Suprapubic skin (tissue), 4 donors: ENCODE measurements around the gene DHRS4L2. TPM values are rescaled to one million over a fixed set of nuclear protein-coding genes. Genes with fewer than 3 reads are reported as not detected.
"Not testable (repeated sequence)": the region's sequence is repeated elsewhere in the genome, so short reads cannot be mapped to it uniquely, and the experiment has no call there.

Experiments
- DNase-seq, 2 donors: peaks; one replicate each; pipeline ENCODE4 v3.0.0-alpha.2; 2019; ENCODE audit warnings: low spot score in 2 of 2
- H3K27ac ChIP-seq: fragments of 200-600 bp; sonication (generic); one replicate; pipeline ENCODE4 v1.5.1; 2019
- H3K27me3 ChIP-seq: fragments of 200-600 bp; sonication (generic); one replicate; pipeline ENCODE4 v1.5.1; 2019
- H3K36me3 ChIP-seq: fragments of 200-600 bp; sonication (generic); one replicate; pipeline ENCODE4 v1.5.1; 2019
- H3K4me1 ChIP-seq: fragments of 200-600 bp; sonication (generic); one replicate; pipeline ENCODE4 v1.5.1; 2019
- H3K4me3 ChIP-seq: fragments of 200-600 bp; sonication (generic); one replicate; pipeline ENCODE4 v1.5.1; 2019; ENCODE audit warnings: mild to moderate bottlenecking
- H3K9me3 ChIP-seq: fragments of 200-600 bp; sonication (generic); one replicate; pipeline ENCODE4 v1.5.1; 2019
- EP300 ChIP-seq: sonication (generic); formaldehyde crosslinking; IDR thresholded peaks from one replicate; pipeline ENCODE4 v1.6.1; 2017; ENCODE audit warnings: antibody characterized with exemption
- POLR2A ChIP-seq, 2 donors: fragments of 450-650 bp; IDR thresholded peaks; one replicate each; pipeline ENCODE4 v1.6.1; 2017; ENCODE audit warnings: antibody characterized with exemption in 2 of 2, mild to moderate bottlenecking in 2 of 2, moderate library complexity in 2 of 2
- POLR2AphosphoS5 ChIP-seq, 3 donors: sonication (generic); formaldehyde crosslinking; IDR thresholded peaks; one replicate each; pipeline ENCODE4 v1.6.1; 2017; ENCODE audit warnings: antibody characterized with exemption in 3 of 3
- WGBS: methylation state at CpG from one replicate; pipeline ENCODE4 v1.1.5; 2018; 5-methylcytosine and 5-hydroxymethylcytosine counted together
- total RNA-seq, 4 donors: library from RNA; depleted of rRNA; stranded (reverse); fragments of >200 nt; gene quantifications; one replicate each; pipeline ENCODE4 v1.1.0, GENCODE V29; 2016
- TF ChIP-seq, protein P1 (sequence below), 2 donors: fragments of 200-600 bp in 1 of 2; fragments of 450-650 bp in 1 of 2; sonication (generic) in 1 of 2; IDR thresholded peaks; one replicate each; pipeline ENCODE4 v1.5.1; 2016 to 2019; ENCODE audit warnings: antibody characterized with exemption in 2 of 2, mild to moderate bottlenecking in 1 of 2, moderate library complexity in 1 of 2

DHRS4L2 gene
- 10 to 100 TPM; 17.5 to 27.9 (median 21.0) TPM for total RNA-seq

DNA sequence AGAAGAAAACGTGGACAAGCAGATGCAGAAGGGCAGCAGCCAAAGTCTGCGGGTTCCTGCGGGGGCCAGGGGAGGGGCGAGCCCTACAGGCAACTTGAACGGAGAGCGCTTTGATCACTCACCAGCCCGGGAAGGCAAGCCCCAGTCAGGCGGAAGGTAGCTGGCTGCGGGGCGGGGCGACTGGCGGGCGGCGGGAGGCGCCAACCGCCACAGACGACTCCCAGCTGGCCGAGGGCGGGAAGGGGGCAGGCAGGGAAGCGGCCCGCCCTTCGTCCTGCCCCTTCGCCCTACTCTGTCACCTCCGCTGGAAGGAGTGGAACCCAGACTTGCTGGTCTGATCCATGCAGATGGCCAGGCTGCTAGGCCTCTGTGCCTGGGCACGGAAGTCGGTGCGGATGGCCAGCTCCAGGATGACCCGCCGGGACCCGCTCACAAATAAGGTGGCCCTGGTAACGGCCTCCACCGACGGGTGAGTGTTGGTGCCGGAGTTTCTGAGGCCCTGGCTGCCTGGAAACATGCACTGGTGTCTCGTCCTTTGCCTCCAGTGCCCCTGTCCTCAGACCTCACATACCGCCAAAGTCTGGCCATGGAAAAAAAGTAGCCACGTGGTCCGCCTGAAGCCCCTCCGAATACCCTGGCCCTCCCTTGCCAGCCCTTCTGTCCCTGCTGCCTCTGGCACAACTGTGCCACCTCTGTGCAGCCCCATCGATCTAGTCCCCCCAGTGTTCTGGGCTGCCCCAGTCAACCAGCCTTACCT lies at the start of gene DHRS4L2:
DHRS4L2 (plus strand) TSS at position 323 of the 757 bp plus-strand sequence; CDS start at position 342, 19 bp downstream.
- Histone ChIP-seq H3K27ac (peak within 1 kb of the TSS; percentile 83), H3K4me1 (peaks cover 42% of the 10 kb centered on the region), H3K4me3 (peak within 1 kb of the TSS; percentile 20)
- H3K27me3 ChIP-seq, H3K36me3 ChIP-seq, H3K9me3 ChIP-seq: not testable (repeated sequence)
- 34% methylated on average over 9 of the region's 40 CpGs for WGBS
- DNase-seq: peak; percentile 79 to 88

DNA sequence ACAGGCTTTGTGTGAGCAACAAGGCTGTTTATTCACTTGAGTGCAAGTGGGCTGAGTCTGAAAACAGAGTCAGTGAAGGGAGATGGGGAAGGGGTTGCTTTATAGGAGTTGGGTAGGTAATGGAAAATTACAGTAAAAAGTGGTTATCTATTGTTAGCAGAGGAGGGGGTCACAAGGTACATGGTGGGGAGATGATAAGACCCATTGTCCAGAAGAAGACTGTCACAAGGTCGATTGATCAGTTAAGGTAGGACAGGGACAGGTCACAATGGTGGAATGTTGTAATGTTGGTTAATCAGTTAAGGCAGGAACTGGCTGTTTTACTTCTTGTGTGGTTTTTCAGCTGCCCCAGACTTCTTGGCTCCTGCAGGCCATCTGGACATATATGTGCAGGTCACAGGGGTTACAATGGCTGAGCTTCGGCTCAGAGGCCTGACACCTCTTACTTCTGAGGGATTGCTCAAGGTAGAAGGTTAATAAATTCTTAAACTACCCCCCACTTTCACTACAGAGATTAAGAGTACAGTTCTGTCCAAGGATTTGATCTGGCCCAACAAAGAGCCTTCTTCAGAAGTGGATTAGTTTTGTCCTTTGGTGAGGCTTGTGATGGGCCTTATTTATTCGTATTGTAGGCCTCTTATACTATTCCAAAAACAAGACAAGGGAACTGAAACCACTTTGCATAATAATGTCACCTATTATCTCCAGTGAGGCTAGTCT lies 49.0 kb upstream of the DHRS4L2 start:
- Histone ChIP-seq H3K27ac (no peak overlapping the region), H3K9me3 (no peaks in the 10 kb centered on the region), H3K27me3 (no peaks in the 10 kb centered on the region), H3K4me3 (no peak overlapping the region), H3K36me3 (peaks cover 8% of the 10 kb centered on the region), H3K4me1 (peaks cover 12% of the 10 kb centered on the region)
- TF ChIP-seq POLR2A (IDR thresholded peaks at IDR 0.05): no peak
- no peak for TF ChIP-seq POLR2AphosphoS5 (IDR thresholded peaks at IDR 0.05)
- TF ChIP-seq, protein P1, sequence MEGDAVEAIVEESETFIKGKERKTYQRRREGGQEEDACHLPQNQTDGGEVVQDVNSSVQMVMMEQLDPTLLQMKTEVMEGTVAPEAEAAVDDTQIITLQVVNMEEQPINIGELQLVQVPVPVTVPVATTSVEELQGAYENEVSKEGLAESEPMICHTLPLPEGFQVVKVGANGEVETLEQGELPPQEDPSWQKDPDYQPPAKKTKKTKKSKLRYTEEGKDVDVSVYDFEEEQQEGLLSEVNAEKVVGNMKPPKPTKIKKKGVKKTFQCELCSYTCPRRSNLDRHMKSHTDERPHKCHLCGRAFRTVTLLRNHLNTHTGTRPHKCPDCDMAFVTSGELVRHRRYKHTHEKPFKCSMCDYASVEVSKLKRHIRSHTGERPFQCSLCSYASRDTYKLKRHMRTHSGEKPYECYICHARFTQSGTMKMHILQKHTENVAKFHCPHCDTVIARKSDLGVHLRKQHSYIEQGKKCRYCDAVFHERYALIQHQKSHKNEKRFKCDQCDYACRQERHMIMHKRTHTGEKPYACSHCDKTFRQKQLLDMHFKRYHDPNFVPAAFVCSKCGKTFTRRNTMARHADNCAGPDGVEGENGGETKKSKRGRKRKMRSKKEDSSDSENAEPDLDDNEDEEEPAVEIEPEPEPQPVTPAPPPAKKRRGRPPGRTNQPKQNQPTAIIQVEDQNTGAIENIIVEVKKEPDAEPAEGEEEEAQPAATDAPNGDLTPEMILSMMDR (IDR thresholded peaks at IDR 0.05): no peak
- no peak for TF ChIP-seq EP300
- WGBS: 87% methylated on average over 3 of the region's 3 CpGs
- no peak for DNase-seq

DNA sequence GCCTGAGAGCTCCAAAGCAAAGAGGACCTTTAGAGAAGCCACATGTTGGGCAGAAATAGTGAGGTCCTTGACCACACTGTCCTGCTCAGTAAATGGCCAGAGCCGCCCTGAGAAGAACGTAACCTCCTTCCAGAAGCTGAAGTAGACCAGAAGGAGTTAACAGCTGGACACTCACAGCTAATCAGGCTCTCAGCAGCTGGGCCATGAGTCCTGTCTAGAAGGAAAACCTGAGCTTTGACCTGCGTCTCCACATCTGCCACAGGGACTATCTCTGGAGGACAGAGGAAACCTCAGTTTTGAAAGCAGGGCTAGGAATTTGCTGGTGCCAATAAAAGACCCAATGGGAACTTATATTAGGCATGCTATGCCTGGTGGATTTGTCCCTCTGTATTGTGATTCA lies 47.5 kb upstream of the DHRS4L2 start:
- Histone ChIP-seq H3K27me3 (no peaks in the 10 kb centered on the region), H3K4me1 (peaks cover 12% of the 10 kb centered on the region), H3K36me3 (peaks cover 8% of the 10 kb centered on the region), H3K27ac (no peak overlapping the region), H3K4me3 (no peak overlapping the region), H3K9me3 (no peaks in the 10 kb centered on the region)
- 83% methylated on average over 3 of the region's 3 CpGs for WGBS
- no peak for TF ChIP-seq POLR2AphosphoS5 (IDR thresholded peaks at IDR 0.05)
- TF ChIP-seq EP300: no peak
- no peak for TF ChIP-seq POLR2A (IDR thresholded peaks at IDR 0.05)
- TF ChIP-seq, protein P1 (IDR thresholded peaks at IDR 0.05): no peak
- no peak for DNase-seq

DNA sequence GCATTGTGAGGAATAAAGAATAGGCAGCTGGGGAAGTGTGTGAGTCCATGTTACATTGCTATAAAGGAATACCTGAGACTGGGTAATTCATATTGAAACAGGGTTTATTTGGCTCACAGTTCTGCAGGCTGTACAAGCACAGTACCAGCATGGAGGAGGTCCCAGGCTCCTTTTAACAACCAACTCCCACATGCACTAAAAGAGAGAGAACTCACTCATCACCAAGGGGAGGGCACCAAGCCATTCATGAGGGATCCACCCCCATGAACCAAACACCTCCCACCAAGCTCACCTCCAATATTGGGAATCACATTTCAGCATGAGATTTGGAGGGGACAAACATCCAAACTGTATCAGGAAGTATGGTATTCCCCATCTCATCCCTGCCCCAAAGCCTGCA lies 47.1 kb upstream of the DHRS4L2 start:
- TF ChIP-seq POLR2A (IDR thresholded peaks at IDR 0.05) (no peak), EP300 (no peak), POLR2AphosphoS5 (IDR thresholded peaks at IDR 0.05) (no peak)
- Histone ChIP-seq H3K27me3 (no peaks in the 10 kb centered on the region), H3K27ac (no peak overlapping the region), H3K9me3 (no peaks in the 10 kb centered on the region), H3K4me1 (peaks cover 12% of the 10 kb centered on the region), H3K4me3 (no peak overlapping the region), H3K36me3 (peaks cover 8% of the 10 kb centered on the region)
- DNase-seq: no peak

DNA sequence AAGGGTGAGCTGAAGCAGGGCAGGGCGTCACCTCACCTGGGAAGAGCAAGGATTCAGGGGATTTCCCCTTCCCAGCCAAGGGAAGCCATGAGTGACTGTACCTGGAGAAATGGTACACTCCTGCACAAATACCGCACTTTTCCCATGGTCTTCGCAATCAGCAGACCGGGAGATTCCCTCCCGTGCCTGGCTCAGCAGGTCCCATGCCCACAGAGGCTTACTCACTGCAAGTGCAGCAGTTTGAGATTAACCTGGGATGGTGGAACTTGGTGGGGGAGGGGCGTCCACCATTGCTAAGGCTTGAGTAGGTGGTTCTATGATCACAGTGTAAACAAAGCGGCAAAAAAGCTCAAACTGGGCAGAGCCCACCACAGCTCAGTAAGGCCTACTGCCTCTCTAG lies 46.1 kb upstream of the DHRS4L2 start:
- no peak overlapping the region for H3K4me3 ChIP-seq
- no peak for DNase-seq
- no peaks in the 10 kb centered on the region for H3K9me3 ChIP-seq
- no peaks in the 10 kb centered on the region for H3K27me3 ChIP-seq
- H3K27ac ChIP-seq: no peak overlapping the region
- 86% methylated on average over 7 of the region's 7 CpGs for WGBS
- H3K4me1 ChIP-seq: peaks cover 12% of the 10 kb centered on the region
- peaks cover 8% of the 10 kb centered on the region for H3K36me3 ChIP-seq
- no peak for TF ChIP-seq EP300
- TF ChIP-seq POLR2AphosphoS5 (IDR thresholded peaks at IDR 0.05): no peak
- TF ChIP-seq, protein P1 (IDR thresholded peaks at IDR 0.05): no peak
- no peak for TF ChIP-seq POLR2A (IDR thresholded peaks at IDR 0.05)

DNA sequence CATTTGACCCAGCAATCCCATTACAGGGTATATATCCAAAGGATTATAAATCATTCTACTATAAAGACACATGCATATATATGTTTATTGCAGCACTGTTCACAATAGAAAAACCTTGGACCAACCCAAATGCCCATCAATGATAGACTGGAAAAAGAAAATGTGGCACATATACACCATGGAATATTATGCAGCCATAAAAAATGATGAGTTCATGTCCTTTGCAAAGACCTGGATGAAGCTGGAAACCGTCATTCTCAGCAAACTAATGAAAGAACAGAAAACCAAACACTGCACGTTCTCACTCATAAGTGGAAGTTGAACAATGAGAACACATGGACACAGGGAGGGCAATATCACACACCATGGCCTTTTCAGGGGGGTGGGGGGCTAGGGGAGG lies 39.7 kb upstream of the DHRS4L2 start:
- H3K4me1 ChIP-seq: peaks cover 10% of the 10 kb centered on the region
- H3K27ac ChIP-seq, H3K4me3 ChIP-seq, H3K9me3 ChIP-seq, H3K27me3 ChIP-seq, DNase-seq, H3K36me3 ChIP-seq: not testable (repeated sequence)
- 83% methylated on average over 2 of the region's 2 CpGs for WGBS
